Memory B cell (primary cell): ENCODE measurements around the gene ZSWIM8.

Experiments used
- ATAC-seq: fragments of 150-1000 bp; cut with Tn5 transposase; 2 replicates; pipeline ENCODE4 v1.10.0; 2021; ENCODE audit warnings: low read depth, mild to moderate bottlenecking, moderate library complexity
- DNase-seq, 2 donors: peaks; one replicate each; pipeline ENCODE4 v3.0.0; 2022; ENCODE audit warnings: low spot score in 2 of 2
- H3K27ac Mint-ChIP-seq: one replicate; pipeline ENCODE4 v1.8.0; 2022; ENCODE audit warnings: mild to moderate bottlenecking, moderate library complexity, mixed read lengths
- H3K27me3 Mint-ChIP-seq: one replicate; pipeline ENCODE4 v1.8.0; 2022; ENCODE audit warnings: mixed read lengths
- H3K36me3 Mint-ChIP-seq: one replicate; pipeline ENCODE4 v1.8.0; 2022; ENCODE audit warnings: mild to moderate bottlenecking, mixed read lengths
- H3K4me1 Mint-ChIP-seq: one replicate; pipeline ENCODE4 v1.8.0; 2022; ENCODE audit warnings: mixed read lengths
- H3K4me3 Mint-ChIP-seq: one replicate; pipeline ENCODE4 v1.8.0; 2022; ENCODE audit warnings: mild to moderate bottlenecking, moderate library complexity, mixed read lengths
- H3K9me3 Mint-ChIP-seq: one replicate; pipeline ENCODE4 v1.8.0; 2022; ENCODE audit warnings: mixed read lengths

ZSWIM8 gene

GRCh38 chr10:73841526-73842285 lies 56.3 kb downstream of the ZSWIM8 start:
- ATAC-seq (no peak), DNase-seq (no peak)
- Mint-ChIP-seq H3K36me3 (peaks cover 25% of the 10 kb centered on the region), H3K9me3 (no peaks in the 10 kb centered on the region), H3K4me1 (no peaks in the 10 kb centered on the region), H3K4me3 (no peak overlapping the region), H3K27me3 (no peaks in the 10 kb centered on the region), H3K27ac (no peak overlapping the region)

DNA sequence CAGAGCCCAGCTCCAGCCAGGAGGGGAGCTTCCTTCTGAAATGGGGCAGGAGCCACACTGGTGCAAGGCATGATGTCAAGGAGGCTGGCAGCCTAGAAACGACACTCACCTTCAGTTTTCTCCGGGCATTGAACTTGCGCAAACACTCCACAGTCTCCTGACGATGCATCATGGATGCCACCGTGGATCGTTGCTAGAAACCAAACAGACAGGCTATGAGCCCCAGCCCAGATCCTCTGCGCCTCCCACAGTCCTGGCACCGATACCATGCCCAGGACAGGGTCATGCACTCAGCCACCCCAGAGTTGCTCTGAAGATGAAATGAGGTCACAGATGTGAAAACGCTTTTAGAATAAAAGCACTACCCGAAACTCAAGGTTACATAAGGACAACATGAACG lies 56.9 kb downstream of the ZSWIM8 start:
- Mint-ChIP-seq H3K4me1 (no peaks in the 10 kb centered on the region), H3K27me3 (no peaks in the 10 kb centered on the region), H3K9me3 (no peaks in the 10 kb centered on the region), H3K4me3 (no peak overlapping the region), H3K27ac (no peak overlapping the region), H3K36me3 (peaks cover 24% of the 10 kb centered on the region)
- DNase-seq (no peak), ATAC-seq (no peak)

DNA sequence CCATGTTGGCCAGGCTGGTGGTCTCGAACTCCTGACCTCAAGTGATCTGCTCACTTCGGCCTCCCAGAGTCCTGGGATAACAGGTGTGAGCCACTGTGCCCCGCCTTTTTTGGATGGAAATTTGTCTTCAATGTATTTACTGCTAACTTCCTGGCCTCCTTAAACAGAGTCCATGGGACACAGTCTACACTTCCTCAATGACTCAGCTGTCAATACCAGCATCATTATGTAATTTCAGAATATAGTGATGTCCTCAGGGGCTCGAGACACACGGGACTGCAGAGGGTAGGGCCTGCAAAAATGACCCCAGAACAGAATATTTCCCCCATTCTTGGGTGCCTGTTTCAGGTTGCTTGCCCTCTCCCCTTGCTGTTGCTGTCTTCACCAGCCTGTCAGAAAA lies 57.9 kb downstream of the ZSWIM8 start:
- Mint-ChIP-seq H3K4me3 (no peak overlapping the region), H3K27me3 (no peaks in the 10 kb centered on the region), H3K27ac (no peak overlapping the region), H3K4me1 (no peaks in the 10 kb centered on the region), H3K9me3 (no peaks in the 10 kb centered on the region), H3K36me3 (peaks cover 29% of the 10 kb centered on the region)
- ATAC-seq = no peak
- DNase-seq = no peak

GRCh38 chr10:73847031-73847430 lies 61.6 kb downstream of the ZSWIM8 start:
- Mint-ChIP-seq H3K36me3 (peaks cover 38% of the 10 kb centered on the region), H3K4me1 (peaks cover 12% of the 10 kb centered on the region), H3K27ac (no peak overlapping the region), H3K27me3 (no peaks in the 10 kb centered on the region), H3K4me3 (no peak overlapping the region), H3K9me3 (no peaks in the 10 kb centered on the region)
- no peak for DNase-seq
- ATAC-seq = no peak

DNA sequence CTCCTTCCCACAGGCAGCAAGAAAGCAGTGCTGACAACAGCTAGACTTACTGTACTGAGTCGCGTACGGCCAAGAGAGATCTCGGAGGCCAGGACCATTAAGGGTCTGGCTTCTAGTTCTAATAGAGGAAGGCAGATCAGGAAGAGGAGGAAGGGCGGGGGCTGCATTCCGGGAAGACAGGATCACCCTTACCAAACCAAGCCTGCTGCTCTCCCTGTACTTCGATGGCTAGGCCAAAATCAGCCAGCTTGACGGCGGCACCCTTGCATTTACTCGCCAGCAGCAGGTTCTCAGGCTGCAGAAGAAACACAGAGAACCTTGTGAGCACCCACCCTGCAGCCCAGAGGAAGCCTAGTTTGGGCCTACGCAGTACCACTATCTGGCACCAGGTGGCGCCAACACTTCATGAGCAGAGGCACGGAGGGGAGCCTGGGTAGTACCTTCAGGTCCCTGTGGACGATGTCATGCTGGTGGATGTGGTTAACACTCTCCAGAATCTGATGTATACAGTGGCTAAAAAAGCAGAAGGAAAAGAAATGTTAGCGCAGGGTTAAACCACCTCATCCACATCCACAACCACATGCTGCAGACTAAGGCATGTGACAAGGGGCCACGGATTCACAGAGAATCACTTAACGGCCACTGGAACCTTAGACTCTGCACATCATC lies 63.5 kb downstream of the ZSWIM8 start:
- H3K4me3 Mint-ChIP-seq = peak overlapping the region; percentile 41
- peak overlapping the region; percentile 96 for H3K27ac Mint-ChIP-seq
- ATAC-seq (peak; percentile 99), DNase-seq (peak; percentile 98 to 100)
- peaks cover 46% of the 10 kb centered on the region for H3K36me3 Mint-ChIP-seq
- no peaks in the 10 kb centered on the region for H3K9me3 Mint-ChIP-seq
- peaks cover 15% of the 10 kb centered on the region for H3K4me1 Mint-ChIP-seq
- no peaks in the 10 kb centered on the region for H3K27me3 Mint-ChIP-seq

DNA sequence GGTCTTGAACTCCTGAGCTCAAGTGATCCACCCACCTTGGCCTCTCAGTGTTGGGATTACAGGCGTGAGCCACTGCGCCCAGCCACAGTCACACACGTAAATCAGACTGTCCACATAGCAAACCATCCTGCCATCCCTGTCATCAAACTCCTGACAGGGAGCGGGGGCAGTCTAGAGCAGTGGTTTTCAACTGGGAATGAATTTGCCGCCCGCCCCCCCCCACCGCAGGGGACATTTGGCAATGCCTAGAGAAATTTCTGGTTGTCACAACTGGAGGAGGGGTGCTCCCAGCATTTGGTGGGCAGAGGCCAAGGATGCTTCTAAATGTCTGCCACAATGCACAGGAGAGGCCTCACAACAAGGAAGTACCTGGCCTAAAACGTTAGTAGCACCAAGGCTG lies 64.8 kb downstream of the ZSWIM8 start:
- Mint-ChIP-seq H3K36me3 (peaks cover 46% of the 10 kb centered on the region), H3K27ac (peak overlapping the region; percentile 96)

DNA sequence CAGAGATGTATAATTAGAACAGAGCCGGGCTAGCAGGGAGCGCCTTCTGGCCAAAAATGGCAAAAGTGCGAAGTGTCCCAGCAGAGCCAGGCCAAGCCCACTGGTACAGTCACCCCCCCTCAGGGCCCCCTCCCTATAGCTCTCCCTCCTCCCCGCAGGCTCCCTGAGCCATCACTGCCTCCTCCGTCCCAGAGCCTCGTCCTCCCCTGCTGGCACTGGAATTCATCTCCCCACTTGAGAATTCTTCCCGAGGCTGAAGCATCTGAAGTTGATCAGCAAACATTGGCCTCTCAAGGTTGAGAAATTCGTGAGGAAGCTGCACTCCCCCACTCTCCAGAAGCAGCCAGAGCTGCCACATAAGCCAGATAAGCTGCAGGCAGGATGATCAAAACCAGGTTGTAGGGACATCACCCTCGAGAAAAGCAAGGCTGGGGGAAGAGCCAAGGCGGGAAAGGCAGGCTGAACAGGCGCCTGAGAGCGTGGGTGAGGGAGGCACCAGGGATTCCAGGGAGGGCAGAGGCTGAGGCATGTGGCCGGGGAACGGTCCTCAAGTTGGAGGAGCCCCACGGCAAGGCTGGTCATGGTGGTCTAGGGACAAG lies 65.6 kb downstream of the ZSWIM8 start:
- Mint-ChIP-seq H3K27me3 (no peaks in the 10 kb centered on the region), H3K27ac (peak overlapping the region; percentile 78), H3K9me3 (no peaks in the 10 kb centered on the region), H3K36me3 (peaks cover 45% of the 10 kb centered on the region), H3K4me3 (no peak overlapping the region), H3K4me1 (peaks cover 15% of the 10 kb centered on the region)
- no peak for DNase-seq
- no peak for ATAC-seq

More for the DNA sequence above, 64.8 kb downstream of the ZSWIM8 start:
- ATAC-seq (no peak), DNase-seq (no peak)
- Mint-ChIP-seq H3K4me1 (peaks cover 15% of the 10 kb centered on the region), H3K9me3 (no peaks in the 10 kb centered on the region), H3K4me3 (no peak overlapping the region), H3K27me3 (no peaks in the 10 kb centered on the region)
